GM12891 (cell line): ENCODE data around the gene FMO5.
"Not testable (repeated sequence)": the region's sequence is repeated elsewhere in the genome, so short reads cannot be mapped to it uniquely, and the experiment has no call there.

ENCODE experiments used
- DNase-seq: peaks from one replicate; pipeline ENCODE4 v3.0.0; 2011; ENCODE audit warnings: low spot score; ENCODE audit not compliant: insufficient read length
- FAIRE-seq: peaks from 2 replicates; lab custom pipeline; 2011; peaks lifted over from hg19 to GRCh38; lab: Jason Lieb, UNC
- PAX5 ChIP-seq: IDR thresholded peaks from 2 replicates; pipeline ENCODE4 v1.6.1; 2011; ENCODE audit warnings: low read length, moderate library complexity, mild to moderate bottlenecking; ENCODE audit not compliant: insufficient read depth, severe bottlenecking
- POLR2A ChIP-seq: IDR thresholded peaks from 2 replicates; pipeline ENCODE4 v1.6.1; 2011; ENCODE audit warnings: low read depth, low read length, control low read depth
- POLR2AphosphoS5 ChIP-seq: IDR thresholded peaks from 2 replicates; pipeline ENCODE4 v1.6.1; 2011; ENCODE audit warnings: low read depth, low read length, control low read depth
- POU2F2 ChIP-seq: IDR thresholded peaks from 2 replicates; pipeline ENCODE4 v1.6.1; 2011; ENCODE audit warnings: low read depth, mild to moderate bottlenecking, control low read depth, low read length, moderate library complexity
- SPI1 ChIP-seq: IDR thresholded peaks from 2 replicates; pipeline ENCODE4 v1.6.1; 2011; ENCODE audit warnings: low read depth, low read length, control low read depth
- TAF1 ChIP-seq: IDR thresholded peaks from 2 replicates; pipeline ENCODE4 v1.6.1; 2011; ENCODE audit warnings: low read depth, low read length, control low read depth

FMO5 gene

DNA sequence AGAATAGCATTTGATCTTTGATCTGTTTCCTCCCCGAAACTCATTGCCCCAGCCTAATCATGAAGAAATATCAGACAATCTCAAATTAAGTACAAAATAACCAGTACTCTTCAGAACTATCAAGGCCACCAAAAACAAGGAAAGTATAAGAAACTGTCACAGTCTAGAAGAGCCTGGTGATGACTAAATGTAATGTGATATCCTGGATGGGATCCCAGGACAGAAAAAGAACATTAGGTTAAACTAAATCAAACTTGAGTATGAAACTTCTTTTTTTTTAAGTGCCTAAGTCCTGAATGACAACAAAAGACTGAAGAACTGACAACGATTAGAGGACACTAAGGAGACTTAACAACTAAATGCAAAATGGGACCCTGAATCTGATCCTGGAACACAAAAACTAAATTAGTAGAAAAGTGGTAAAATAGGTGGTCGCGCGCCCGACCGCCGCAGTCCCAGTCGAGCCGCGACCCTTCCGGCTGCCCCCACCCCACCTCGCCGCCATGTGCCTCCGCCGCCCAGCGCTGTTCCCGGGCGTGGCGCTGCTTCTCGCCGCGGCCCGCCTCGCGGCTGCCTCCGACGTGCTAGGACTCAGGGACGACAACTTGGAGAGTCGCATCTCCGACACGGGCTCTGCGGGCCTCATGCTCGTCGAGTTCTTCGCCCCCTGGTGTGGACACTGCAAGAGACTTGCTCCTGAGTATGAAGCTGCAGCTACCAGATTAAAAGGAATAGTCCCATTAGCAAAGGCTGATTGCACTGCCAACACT lies 47.3 kb downstream of the FMO5 start:
- DNase-seq: no peak
- FAIRE-seq: no peak
- no peak for TF ChIP-seq POU2F2
- TF ChIP-seq POLR2AphosphoS5: no peak

- peak; percentile 93 for FAIRE-seq
- TF ChIP-seq POU2F2 (peak; percentile 19; the same call in 1 of the 2 replicates), SPI1 (no peak), PAX5 (peak; percentile 36), POLR2AphosphoS5 (peak; percentile 66; the same call in 1 of the 2 replicates), POLR2A (peak; percentile 53), TAF1 (no peak; the same call in 1 of the 2 replicates)
- DNase-seq: peak; percentile 82
Observed at GRCh38 chr1:147172168-147173016, 52.7 kb downstream of the FMO5 start, which contains the start of gene PRKAB2. Gene PRKAB2, minus strand, starts transcription at chr1:147172470. Its CDS starts 326 bp downstream, at chr1:147172144.

DNA sequence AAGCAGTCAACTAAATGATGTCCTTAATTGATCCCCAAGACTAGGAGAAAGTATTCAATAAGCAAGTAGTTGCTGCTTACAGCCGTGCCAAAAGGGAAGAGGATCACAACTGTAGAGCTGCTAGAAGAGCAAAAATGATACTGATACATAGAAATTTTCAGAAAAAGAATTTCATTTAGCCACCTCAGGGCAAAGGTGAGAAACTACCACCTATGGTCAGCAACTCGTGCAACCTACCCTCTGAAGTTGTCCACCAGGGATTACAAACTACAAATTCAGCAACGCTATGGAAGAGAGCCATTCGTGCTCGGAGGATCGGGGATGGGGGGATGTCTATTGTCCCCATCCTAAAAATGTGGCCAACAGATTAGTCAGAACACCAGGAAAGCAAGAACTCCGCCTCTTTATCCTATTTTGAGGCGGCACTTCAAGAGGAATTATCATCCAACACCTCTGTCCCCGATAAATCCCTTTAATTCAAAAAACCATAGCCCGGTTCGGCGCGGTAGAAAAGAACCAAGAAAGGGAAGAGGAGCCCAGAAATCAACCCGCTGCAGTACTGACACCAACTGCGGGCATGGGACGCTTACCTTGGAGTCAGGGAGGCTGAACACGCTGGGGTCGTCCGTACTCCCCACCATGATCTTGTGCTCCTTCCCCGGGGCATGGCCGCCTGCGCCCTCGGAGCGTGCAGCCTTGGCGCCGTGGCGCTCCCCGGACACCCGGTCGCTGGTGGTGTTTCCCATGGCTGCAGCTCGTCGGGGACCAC lies 53.6 kb downstream of the FMO5 start:
- FAIRE-seq: no peak
- DNase-seq: peak; percentile 5
- TF ChIP-seq TAF1 (0 out of 2 replicates have a peak, but pooled peaks have one; percentile 6), POLR2A (0 out of 2 replicates have a peak, but pooled peaks have one; percentile 26), POLR2AphosphoS5 (no peak), SPI1 (no peak), PAX5 (no peak)

GRCh38 chr1:147169840-147170674 lies 55.1 kb downstream of the FMO5 start:
- FAIRE-seq: no peak
- no peak for TF ChIP-seq POLR2A
- TF ChIP-seq TAF1: no peak
- TF ChIP-seq PAX5: no peak
- TF ChIP-seq POU2F2: no peak
- no peak for TF ChIP-seq SPI1
- DNase-seq: no peak

GRCh38 chr1:147169171-147169570 lies 56.0 kb downstream of the FMO5 start:
- FAIRE-seq (no peak), DNase-seq (no peak)
- TF ChIP-seq SPI1 (no peak), TAF1 (no peak), POLR2A (no peak), PAX5 (no peak), POLR2AphosphoS5 (no peak), POU2F2 (no peak)

DNA sequence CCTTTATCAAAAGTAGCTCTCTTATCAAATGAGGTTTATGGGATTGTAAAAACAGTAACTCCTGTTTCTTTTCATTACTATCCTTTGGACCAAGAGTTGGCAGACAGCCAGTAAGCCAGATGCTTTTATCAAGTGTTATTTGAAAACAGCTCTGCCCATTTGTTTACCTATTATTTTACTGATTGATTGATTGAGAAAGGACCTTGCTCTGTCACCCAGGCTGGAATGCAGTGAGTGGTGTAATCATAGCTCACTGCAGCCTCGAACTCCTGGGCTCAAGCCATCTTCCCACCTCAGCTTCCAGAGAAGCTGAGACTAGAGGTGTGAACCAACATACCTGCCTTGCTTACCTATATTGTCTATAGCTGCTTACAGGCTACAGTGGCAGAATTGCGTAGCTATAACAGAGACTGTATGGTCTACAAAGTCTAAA lies 56.5 kb downstream of the FMO5 start:
- no peak for FAIRE-seq
- TF ChIP-seq POLR2AphosphoS5 (no peak), SPI1 (no peak)
- no peak for DNase-seq

DNA sequence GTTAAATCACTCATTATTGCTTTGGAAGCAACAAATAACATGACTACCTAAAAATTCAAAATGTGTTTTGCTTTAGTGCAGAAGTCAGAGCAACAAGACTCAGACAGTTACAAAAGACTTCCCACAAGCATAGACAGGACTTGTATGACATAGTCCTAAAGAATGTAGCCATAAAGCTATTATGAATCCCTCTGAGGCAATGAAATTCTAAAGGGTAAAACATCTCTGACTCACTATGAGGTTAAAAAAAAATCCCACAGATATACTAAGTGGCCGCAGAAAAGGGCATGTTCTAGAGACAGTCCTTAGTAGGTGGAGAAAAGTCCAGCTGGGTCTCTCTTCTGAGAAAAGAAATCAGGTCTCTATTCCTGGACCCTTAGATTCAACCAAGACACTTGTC lies 57.8 kb downstream of the FMO5 start:
- DNase-seq: no peak
- no peak for TF ChIP-seq POLR2AphosphoS5
- TF ChIP-seq POLR2A: no peak
- TF ChIP-seq SPI1: no peak
- TF ChIP-seq PAX5: no peak
- no peak for TF ChIP-seq TAF1
- no peak for TF ChIP-seq POU2F2
- no peak for FAIRE-seq

- TF ChIP-seq POLR2AphosphoS5 (no peak), TAF1 (no peak), POLR2A (no peak), POU2F2 (no peak), PAX5 (no peak), SPI1 (no peak)
- DNase-seq (no peak), FAIRE-seq (no peak)
Observed at GRCh38 chr1:147163019-147163418, 62.1 kb downstream of the FMO5 start.

GRCh38 chr1:147162093-147162492 lies 63.0 kb downstream of the FMO5 start:
- FAIRE-seq (no peak), DNase-seq (no peak)
- TF ChIP-seq SPI1 (no peak), POU2F2 (no peak), PAX5 (no peak), POLR2A (no peak)

DNA sequence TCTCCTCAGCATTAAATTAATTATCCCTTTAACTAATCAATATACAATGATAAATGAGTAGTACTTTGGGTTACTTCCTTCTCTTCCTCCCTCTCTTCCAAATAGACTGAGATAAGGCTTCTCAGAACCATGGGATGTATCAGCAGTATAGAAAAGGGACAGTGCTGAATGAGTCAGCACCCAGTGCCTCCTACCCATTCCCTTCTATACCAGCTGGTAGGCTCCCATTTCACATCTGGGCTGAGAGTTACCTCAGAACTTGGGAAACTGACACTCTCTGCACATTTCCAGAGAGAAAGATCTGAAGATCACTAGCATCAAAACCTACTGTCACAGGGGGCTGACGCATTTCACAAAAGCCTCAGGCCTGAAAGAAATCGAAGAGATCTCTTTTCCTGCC lies 68.0 kb downstream of the FMO5 start:
- DNase-seq, FAIRE-seq: not testable (repeated sequence)

- no peak for FAIRE-seq
- TF ChIP-seq SPI1 (no peak), POLR2AphosphoS5 (no peak), PAX5 (no peak), POU2F2 (no peak), TAF1 (no peak), POLR2A (no peak)
Observed at GRCh38 chr1:147156642-147157041, 68.5 kb downstream of the FMO5 start.

More at GRCh38 chr1:147156642-147157041, 68.5 kb downstream of the FMO5 start:
- DNase-seq: no peak
